GM21576 (cell line): Measurements from ENCODE around the gene FUS.

Experiments used
- ATAC-seq: cut with Tn5 transposase; IDR thresholded peaks from one replicate; pipeline ENCODE4 v1.9.1; 2021; ENCODE audit warnings: mild to moderate bottlenecking, moderate library complexity; ENCODE audit not compliant: unreplicated experiment

Gene FUS

GRCh38 chr16:31200821-31201568 lies 21.1 kb downstream of the FUS start:
- no peak for ATAC-seq

DNA sequence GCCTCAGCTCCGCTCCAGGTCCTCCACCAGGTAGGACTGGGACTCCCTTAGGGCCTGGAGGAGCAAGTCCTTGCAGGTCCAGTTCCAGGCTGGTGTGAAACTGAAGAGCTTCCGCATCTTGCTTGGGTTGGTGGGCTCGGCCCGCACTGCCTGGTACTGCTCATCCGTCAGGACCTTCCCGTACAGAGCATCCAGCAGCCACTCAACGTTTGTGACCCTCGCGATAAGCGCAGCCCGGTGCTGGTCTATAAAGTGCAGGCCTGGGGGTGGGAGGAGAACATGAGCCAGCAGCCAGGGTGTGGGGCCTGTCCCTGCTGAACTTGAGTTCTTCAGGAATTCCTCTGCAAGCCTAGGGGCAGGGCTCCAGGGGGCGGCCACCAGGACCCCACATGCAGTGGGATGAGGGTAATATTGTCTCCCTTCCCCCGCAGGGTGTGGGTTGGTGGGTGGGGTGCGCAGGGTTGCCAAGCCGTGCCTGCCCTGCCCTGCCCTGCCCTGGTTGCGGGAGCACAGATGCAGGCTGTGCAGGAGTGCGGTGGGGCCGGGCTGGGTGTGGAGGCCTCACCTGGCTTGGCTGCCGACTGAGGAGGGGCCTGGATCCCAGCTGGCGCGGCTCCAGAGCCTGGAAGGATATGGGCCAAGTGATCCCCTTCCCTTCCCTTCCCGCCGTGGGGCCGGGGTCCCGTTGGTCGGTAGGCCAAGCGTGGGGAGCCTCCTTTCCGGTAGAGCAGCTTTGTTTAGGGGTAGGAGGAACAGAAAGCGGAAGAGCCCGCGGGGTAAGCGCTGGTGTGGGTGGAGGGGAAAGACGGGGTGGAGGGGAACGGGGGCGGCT lies 21.9 kb downstream of the FUS start:
- ATAC-seq: no peak

GRCh38 chr16:31202414-31203375 lies 22.8 kb downstream of the FUS start, which contains the start of gene PYCARD:
Gene PYCARD, minus strand, starts transcription at chr16:31202760. Its CDS starts 70 bp downstream, at chr16:31202690.
- ATAC-seq: no peak

GRCh38 chr16:31204871-31205666 lies 25.1 kb downstream of the FUS start:
- ATAC-seq: no peak

- ATAC-seq: no peak
Observed at GRCh38 chr16:31206776-31207175, 26.8 kb downstream of the FUS start.

GRCh38 chr16:31213342-31213741 lies 33.4 kb downstream of the FUS start:
- no peak for ATAC-seq

- ATAC-seq: no peak
Observed at GRCh38 chr16:31213877-31214707, 34.2 kb downstream of the FUS start, which contains the start of gene TRIM72. Gene TRIM72, plus strand, starts transcription at chr16:31214119. Its CDS starts 620 bp downstream, at chr16:31214739.

DNA sequence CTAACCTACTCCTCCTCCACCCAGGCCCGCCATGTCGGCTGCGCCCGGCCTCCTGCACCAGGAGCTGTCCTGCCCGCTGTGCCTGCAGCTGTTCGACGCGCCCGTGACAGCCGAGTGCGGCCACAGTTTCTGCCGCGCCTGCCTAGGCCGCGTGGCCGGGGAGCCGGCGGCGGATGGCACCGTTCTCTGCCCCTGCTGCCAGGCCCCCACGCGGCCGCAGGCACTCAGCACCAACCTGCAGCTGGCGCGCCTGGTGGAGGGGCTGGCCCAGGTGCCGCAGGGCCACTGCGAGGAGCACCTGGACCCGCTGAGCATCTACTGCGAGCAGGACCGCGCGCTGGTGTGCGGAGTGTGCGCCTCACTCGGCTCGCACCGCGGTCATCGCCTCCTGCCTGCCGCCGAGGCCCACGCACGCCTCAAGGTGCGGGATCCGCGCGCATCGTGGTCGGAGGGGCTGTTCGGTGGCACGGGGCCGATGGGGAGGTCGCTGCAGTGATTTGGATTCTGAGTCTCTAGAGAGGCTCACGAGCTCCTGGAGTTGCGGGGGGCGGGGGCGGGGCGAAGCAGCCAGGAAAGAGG lies 34.9 kb downstream of the FUS start:
- no peak for ATAC-seq

GRCh38 chr16:31215287-31216162 lies 35.6 kb downstream of the FUS start:
- ATAC-seq: no peak

GRCh38 chr16:31216422-31217135 lies 36.6 kb downstream of the FUS start, which contains the start of gene PYDC1:
Gene PYDC1, minus strand, starts transcription at chr16:31217135. Its CDS starts 107 bp downstream, at chr16:31217028.
- ATAC-seq: no peak

DNA sequence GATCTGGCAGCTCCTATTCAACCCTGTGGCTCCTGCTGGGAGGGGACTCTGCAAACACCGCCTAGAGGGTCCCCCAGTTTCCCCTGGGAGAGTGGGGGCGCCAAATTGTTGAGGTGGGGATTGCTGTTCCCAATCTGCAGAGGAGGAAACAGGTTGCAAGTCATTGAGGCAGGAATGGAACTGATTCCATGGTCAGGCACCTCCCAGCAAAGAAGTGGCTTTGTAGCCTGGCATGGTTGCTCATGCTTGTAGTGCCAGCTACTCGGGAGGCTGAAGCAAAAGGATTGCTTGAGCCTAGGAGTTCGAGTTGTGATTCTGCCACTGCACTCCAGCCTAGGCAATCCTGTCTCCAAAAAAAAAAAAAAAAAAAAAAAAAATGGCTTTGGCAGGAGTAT lies 37.2 kb downstream of the FUS start:
- no peak for ATAC-seq

DNA sequence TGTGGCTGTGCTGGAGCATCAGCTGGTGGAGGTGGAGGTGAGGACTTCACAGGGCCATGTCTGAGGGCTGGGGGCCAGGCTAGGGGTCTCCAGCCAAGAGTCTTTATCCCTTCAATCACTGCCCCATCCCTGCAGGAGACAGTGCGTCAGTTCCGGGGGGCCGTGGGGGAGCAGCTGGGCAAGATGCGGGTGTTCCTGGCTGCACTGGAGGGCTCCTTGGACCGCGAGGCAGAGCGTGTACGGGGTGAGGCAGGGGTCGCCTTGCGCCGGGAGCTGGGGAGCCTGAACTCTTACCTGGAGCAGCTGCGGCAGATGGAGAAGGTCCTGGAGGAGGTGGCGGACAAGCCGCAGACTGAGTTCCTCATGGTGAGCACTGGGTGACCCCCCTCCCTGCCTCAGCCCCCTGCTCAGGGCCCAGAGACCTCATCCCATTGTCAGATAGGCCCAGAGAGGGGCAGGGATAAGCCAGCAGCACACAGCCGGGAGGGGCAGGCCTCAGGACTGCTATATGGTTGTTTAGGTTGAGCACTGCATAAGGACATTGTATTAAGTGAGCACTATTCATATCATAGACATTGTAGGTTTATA lies 39.3 kb downstream of the FUS start:
- no peak for ATAC-seq

- ATAC-seq: no peak
Observed at GRCh38 chr16:31221357-31222160, 41.6 kb downstream of the FUS start.

- ATAC-seq: no peak
Observed at GRCh38 chr16:31223044-31223443, 43.1 kb downstream of the FUS start.

- ATAC-seq: no peak
Observed at GRCh38 chr16:31224092-31224955, 44.4 kb downstream of the FUS start.
